SK-N-SH (cell line): ENCODE data around the gene MYO16. TPM values are rescaled to one million over a fixed set of nuclear protein-coding genes. Genes with fewer than 3 reads are reported as not detected.

ENCODE experiments used
- CTCF ChIA-PET: fragments of 300-600, 350-600 bp; formaldehyde crosslinking; extraction: SDS; loops from one replicate; lab custom pipeline; 2021; lab: Yijun Ruan, JAX
- POLR2A ChIA-PET: fragments of 350-600 bp; sonication (Branson Sonifier 250); formaldehyde crosslinking; extraction: SDS; loops from one replicate; lab custom pipeline; 2020; ENCODE audit warnings: antibody characterized with exemption, inconsistent platforms; lab: Yijun Ruan, JAX
- DNase-seq: peaks from one replicate; pipeline ENCODE4 v3.0.0; 2012
- H2AFZ ChIP-seq: fragments of 200-600 bp; sonication (generic); 2 replicates; pipeline ENCODE4 v1.8.1; 2016; ENCODE audit warnings: antibody characterized with exemption, mild to moderate bottlenecking, low read depth
- H3F3A ChIP-seq: fragments of 200-600 bp; sonication (generic); replicated peaks from 2 replicates; pipeline ENCODE3; 2016; ENCODE audit warnings: antibody characterized with exemption, mild to moderate bottlenecking; ENCODE audit not compliant: insufficient read depth
- H3K27ac ChIP-seq, 2 experiments: fragments of 200-500 bp in 1 of 2; fragments of 200-600 bp in 1 of 2; sonication (Bioruptor generic) in 1 of 2; sonication (generic), shearing (Covaris generic) in 1 of 2; 2 replicates each; pipeline versions ENCODE4 v1.5.1 to v1.6.1; 2014 to 2016; ENCODE audit warnings: low read depth in 2 of 2, inconsistent platforms in 1 of 2, low read length in 1 of 2, mild to moderate bottlenecking in 1 of 2, mixed read lengths in 1 of 2
- H3K27me3 ChIP-seq: fragments of 200-600 bp; sonication (generic), shearing (Covaris generic); 2 replicates; pipeline ENCODE4 v1.6.1; 2016; ENCODE audit warnings: mixed run types; ENCODE audit not compliant: insufficient read depth
- H3K36me3 ChIP-seq, 2 experiments: fragments of 200-500 bp in 1 of 2; fragments of 200-600 bp in 1 of 2; sonication (Bioruptor generic) in 1 of 2; sonication (generic) in 1 of 2; replicated peaks in 1 of 2; 2 replicates each; pipeline versions ENCODE3 to v1.5.1; 2014 to 2016; ENCODE audit warnings: low read length in 1 of 2, mild to moderate bottlenecking in 1 of 2; ENCODE audit not compliant: insufficient read depth in 2 of 2, control insufficient read depth in 1 of 2
- H3K4me1 ChIP-seq, 2 experiments: fragments of 200-500 bp in 1 of 2; fragments of 200-600 bp in 1 of 2; sonication (Bioruptor generic) in 1 of 2; sonication (generic), shearing (Covaris generic) in 1 of 2; 2 replicates each; pipeline versions ENCODE4 v1.5.1 to v1.6.1; 2014 to 2016; ENCODE audit warnings: low read depth in 1 of 2, low read length in 1 of 2, mixed run types in 1 of 2; ENCODE audit not compliant: insufficient read depth in 2 of 2, control insufficient read depth in 1 of 2
- H3K4me2 ChIP-seq: fragments of 200-600 bp; sonication (generic), shearing (Covaris generic); 2 replicates; pipeline ENCODE4 v1.6.1; 2017; ENCODE audit warnings: mixed run types
- H3K4me3 ChIP-seq, 2 experiments: fragments of 200-500 bp in 1 of 2; fragments of 200-600 bp in 1 of 2; sonication (Bioruptor generic) in 1 of 2; sonication (generic), shearing (Covaris generic) in 1 of 2; 2 replicates each; pipeline versions ENCODE4 v1.5.1 to v1.8.1; 2014 to 2016; ENCODE audit warnings: low read depth in 2 of 2, inconsistent platforms in 1 of 2, low read length in 1 of 2, mild to moderate bottlenecking in 1 of 2, mixed read lengths in 1 of 2, moderate library complexity in 1 of 2
- H3K79me2 ChIP-seq: fragments of 200-600 bp; sonication (generic); 2 replicates; pipeline ENCODE4 v1.8.1; 2017; ENCODE audit warnings: mild to moderate bottlenecking; ENCODE audit not compliant: insufficient read depth
- H3K9ac ChIP-seq: fragments of 200-600 bp; sonication (generic); 2 replicates; pipeline ENCODE4 v1.6.1; 2017; ENCODE audit warnings: mixed run types
- H3K9me2 ChIP-seq: fragments of 200-600 bp; sonication (generic); 2 replicates; pipeline ENCODE4 v1.6.1; 2017; ENCODE audit warnings: mixed run types
- H3K9me3 ChIP-seq: fragments of 200-600 bp; sonication (generic); 2 replicates; pipeline ENCODE4 v1.6.1; 2017; ENCODE audit warnings: mixed run types, mild to moderate bottlenecking, moderate library complexity
- H4K20me1 ChIP-seq: fragments of 200-600 bp; sonication (generic); 2 replicates; pipeline ENCODE4 v1.6.1; 2017; ENCODE audit warnings: mild to moderate bottlenecking, mixed run types; ENCODE audit not compliant: insufficient read depth
- CHD2 ChIP-seq: fragments of 150-350 bp; IDR thresholded peaks from 2 replicates; pipeline ENCODE4 v1.6.1; 2018; ENCODE audit warnings: low read length; ENCODE audit not compliant: partially characterized antibody
- EZH2phosphoT487 ChIP-seq: fragments of 200-600 bp; sonication (generic); IDR thresholded peaks from 2 replicates; pipeline ENCODE4 v1.6.1; 2017; ENCODE audit warnings: low read depth, mixed run types, mild to moderate bottlenecking, antibody characterized with exemption, moderate library complexity, borderline replicate concordance
- FOSL2 ChIP-seq: IDR thresholded peaks from 2 replicates; pipeline ENCODE4 v1.4.0; 2012; ENCODE audit warnings: low read depth, mild to moderate bottlenecking, moderate library complexity, borderline replicate concordance
- FOXJ3 ChIP-seq: sonication (generic); formaldehyde crosslinking; IDR thresholded peaks from 2 replicates; pipeline ENCODE4 v1.5.1; 2020; ENCODE audit warnings: mild to moderate bottlenecking, missing genetic modification reagents
- FOXM1 ChIP-seq: IDR thresholded peaks from 2 replicates; pipeline ENCODE4 v1.4.0; 2012; ENCODE audit warnings: low read depth, mild to moderate bottlenecking
- GABPA ChIP-seq: IDR thresholded peaks from 2 replicates; pipeline ENCODE4 v1.4.0; 2012; ENCODE audit warnings: low read depth, mild to moderate bottlenecking
- GATA2 ChIP-seq: sonication (generic); formaldehyde crosslinking; IDR thresholded peaks from 2 replicates; pipeline ENCODE4 v1.5.0; 2020; ENCODE audit warnings: mild to moderate bottlenecking, missing genetic modification reagents
- JUND ChIP-seq: IDR thresholded peaks from 2 replicates; pipeline ENCODE4 v1.4.0; 2012
- MEF2A ChIP-seq: IDR thresholded peaks from 2 replicates; pipeline ENCODE4 v1.4.0; 2012; ENCODE audit warnings: low read depth, borderline replicate concordance
- NRF1 ChIP-seq: IDR thresholded peaks from 2 replicates; pipeline ENCODE4 v1.6.1; 2012; ENCODE audit warnings: low read depth, mild to moderate bottlenecking, low read length
- RAD21 ChIP-seq: IDR thresholded peaks from 2 replicates; pipeline ENCODE4 v1.6.1; 2012; ENCODE audit warnings: mild to moderate bottlenecking, low read length
- RFX5 ChIP-seq: IDR thresholded peaks from 2 replicates; pipeline ENCODE4 v1.6.1; 2012; ENCODE audit warnings: mild to moderate bottlenecking, improper control_type of control experiment, low read length
- TAF1 ChIP-seq: IDR thresholded peaks from 2 replicates; pipeline ENCODE4 v1.6.1; 2012; ENCODE audit warnings: low read depth, mild to moderate bottlenecking, low read length, moderate library complexity, borderline replicate concordance
- WGBS: methylation state at CpG from one replicate; pipeline ENCODE4 v1.1.6; 2017; ENCODE audit warnings: low lambda C conversion rate; 5-methylcytosine and 5-hydroxymethylcytosine counted together
- polyA plus RNA-seq, 3 experiments: library from polyadenylated mRNA; depleted of rRNA; stranded (reverse); fragments of >200 nt; gene quantifications; 2 replicates each; pipeline ENCODE4 v1.2.3, GENCODE V29; 2012
- TF ChIP-seq, protein P1 (sequence below): IDR thresholded peaks from 2 replicates; pipeline ENCODE4 v1.4.0; 2012; ENCODE audit warnings: low read depth
- TF ChIP-seq, protein P2 (sequence below): IDR thresholded peaks from 2 replicates; pipeline ENCODE4 v1.4.0; 2012; ENCODE audit warnings: low read depth, borderline replicate concordance
- TF ChIP-seq, protein P3 (sequence below): IDR thresholded peaks from 2 replicates; pipeline ENCODE4; 2012
- TF ChIP-seq, protein P4 (sequence below): IDR thresholded peaks from 2 replicates; pipeline ENCODE4 v1.4.0; 2012; ENCODE audit warnings: low read depth, borderline replicate concordance
- TF ChIP-seq, protein P5 (sequence below): fragments of 150-350 bp; IDR thresholded peaks from 2 replicates; pipeline ENCODE4 v1.6.1; 2016; ENCODE audit warnings: mild to moderate bottlenecking, low read depth, low read length

MYO16 gene
- polyA plus RNA-seq, 1 of the 3 experiments (the other 2 are of a cell fraction) = 0.07 TPM

DNA sequence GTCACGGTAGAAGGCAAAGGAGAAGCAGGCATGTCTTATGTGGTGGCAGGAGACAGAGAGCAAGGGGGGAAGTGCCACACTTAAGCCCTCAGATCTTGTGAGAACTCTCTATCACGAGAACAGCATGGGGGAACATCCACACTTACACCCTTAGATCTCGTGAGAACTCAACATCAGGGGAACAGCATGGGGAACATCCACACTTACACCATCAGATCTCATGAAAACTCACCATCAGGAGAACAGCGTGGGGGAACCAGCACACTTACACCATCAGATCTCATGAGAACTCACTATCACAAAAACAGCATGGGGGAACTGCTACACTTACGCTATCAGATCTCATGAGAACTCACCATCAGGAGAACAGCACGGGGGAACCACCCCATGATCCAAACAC is 445.0 kb downstream of the MYO16 start:
- H2AFZ ChIP-seq = no peak overlapping the region
- H3K79me2 ChIP-seq = no peaks in the 10 kb centered on the region
- no peaks in the 10 kb centered on the region for H4K20me1 ChIP-seq
- no peaks in the 10 kb centered on the region for H3K9me3 ChIP-seq
- no peaks in the 10 kb centered on the region for H3F3A ChIP-seq
- no peaks in the 10 kb centered on the region; the same call in 1 of the 2 replicates for H3K27me3 ChIP-seq
- H3K4me3 ChIP-seq = no peak overlapping the region
- no peaks in the 10 kb centered on the region for H3K9me2 ChIP-seq
- H3K4me2 ChIP-seq = no peak overlapping the region
- TF ChIP-seq RFX5 (no peak), GATA2 (CRISPR knock-in tag) (no peak), CHD2 (no peak), TAF1 (no peak), EZH2phosphoT487 (no peak), JUND (no peak), GABPA (no peak), FOXM1 (no peak), FOSL2 (no peak), FOXJ3 (CRISPR knock-in tag) (no peak)
- TF ChIP-seq, protein P1, sequence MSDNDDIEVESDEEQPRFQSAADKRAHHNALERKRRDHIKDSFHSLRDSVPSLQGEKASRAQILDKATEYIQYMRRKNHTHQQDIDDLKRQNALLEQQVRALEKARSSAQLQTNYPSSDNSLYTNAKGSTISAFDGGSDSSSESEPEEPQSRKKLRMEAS = no peak
- TF ChIP-seq, protein P2, sequence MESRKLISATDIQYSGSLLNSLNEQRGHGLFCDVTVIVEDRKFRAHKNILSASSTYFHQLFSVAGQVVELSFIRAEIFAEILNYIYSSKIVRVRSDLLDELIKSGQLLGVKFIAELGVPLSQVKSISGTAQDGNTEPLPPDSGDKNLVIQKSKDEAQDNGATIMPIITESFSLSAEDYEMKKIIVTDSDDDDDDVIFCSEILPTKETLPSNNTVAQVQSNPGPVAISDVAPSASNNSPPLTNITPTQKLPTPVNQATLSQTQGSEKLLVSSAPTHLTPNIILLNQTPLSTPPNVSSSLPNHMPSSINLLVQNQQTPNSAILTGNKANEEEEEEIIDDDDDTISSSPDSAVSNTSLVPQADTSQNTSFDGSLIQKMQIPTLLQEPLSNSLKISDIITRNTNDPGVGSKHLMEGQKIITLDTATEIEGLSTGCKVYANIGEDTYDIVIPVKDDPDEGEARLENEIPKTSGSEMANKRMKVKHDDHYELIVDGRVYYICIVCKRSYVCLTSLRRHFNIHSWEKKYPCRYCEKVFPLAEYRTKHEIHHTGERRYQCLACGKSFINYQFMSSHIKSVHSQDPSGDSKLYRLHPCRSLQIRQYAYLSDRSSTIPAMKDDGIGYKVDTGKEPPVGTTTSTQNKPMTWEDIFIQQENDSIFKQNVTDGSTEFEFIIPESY = no peak
- DNase-seq = no peak
- H3K36me3 ChIP-seq = no peaks in the 10 kb centered on the region
- H3K9ac ChIP-seq = no peak overlapping the region
- POLR2A ChIA-PET = no interaction called here
- H3K4me1 ChIP-seq = no peaks in the 10 kb centered on the region
- WGBS = 50% methylated on average over 6 of the region's 6 CpGs
- CTCF ChIA-PET = no interaction called here
- no peak overlapping the region for H3K27ac ChIP-seq

DNA sequence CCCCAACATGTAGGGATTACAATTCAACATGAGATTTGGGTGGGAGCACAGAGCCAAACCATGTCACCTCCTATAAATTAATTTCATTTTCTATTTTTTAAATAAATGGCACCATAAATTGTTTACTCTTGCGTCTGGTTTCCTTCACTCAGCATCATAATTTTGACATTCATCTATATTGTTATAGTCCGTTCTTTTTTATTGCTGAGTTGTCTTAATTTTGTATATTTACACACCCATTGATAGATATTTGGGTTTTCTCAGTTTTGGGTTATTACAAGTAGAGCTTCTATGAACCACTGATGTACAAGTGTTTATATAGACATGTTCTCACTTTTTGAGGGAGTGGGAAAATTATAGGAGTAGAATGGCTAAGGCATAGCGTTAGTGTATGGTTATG is 445.4 kb downstream of the MYO16 start:
- H3K9ac ChIP-seq = no peak overlapping the region
- H3K4me1 ChIP-seq = no peaks in the 10 kb centered on the region
- H2AFZ ChIP-seq = no peak overlapping the region
- CTCF ChIA-PET = no interaction called here
- TF ChIP-seq, protein P3, sequence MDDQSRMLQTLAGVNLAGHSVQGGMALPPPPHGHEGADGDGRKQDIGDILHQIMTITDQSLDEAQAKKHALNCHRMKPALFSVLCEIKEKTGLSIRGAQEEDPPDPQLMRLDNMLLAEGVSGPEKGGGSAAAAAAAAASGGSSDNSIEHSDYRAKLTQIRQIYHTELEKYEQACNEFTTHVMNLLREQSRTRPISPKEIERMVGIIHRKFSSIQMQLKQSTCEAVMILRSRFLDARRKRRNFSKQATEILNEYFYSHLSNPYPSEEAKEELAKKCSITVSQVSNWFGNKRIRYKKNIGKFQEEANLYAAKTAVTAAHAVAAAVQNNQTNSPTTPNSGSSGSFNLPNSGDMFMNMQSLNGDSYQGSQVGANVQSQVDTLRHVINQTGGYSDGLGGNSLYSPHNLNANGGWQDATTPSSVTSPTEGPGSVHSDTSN = no peak
- TF ChIP-seq TAF1 (no peak), FOXM1 (no peak), RFX5 (no peak), MEF2A (no peak), FOXJ3 (CRISPR knock-in tag) (no peak), NRF1 (no peak), RAD21 (no peak)
- TF ChIP-seq, protein P4, sequence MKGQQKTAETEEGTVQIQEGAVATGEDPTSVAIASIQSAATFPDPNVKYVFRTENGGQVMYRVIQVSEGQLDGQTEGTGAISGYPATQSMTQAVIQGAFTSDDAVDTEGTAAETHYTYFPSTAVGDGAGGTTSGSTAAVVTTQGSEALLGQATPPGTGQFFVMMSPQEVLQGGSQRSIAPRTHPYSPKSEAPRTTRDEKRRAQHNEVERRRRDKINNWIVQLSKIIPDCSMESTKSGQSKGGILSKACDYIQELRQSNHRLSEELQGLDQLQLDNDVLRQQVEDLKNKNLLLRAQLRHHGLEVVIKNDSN = no peak
- TF ChIP-seq, protein P2 = no peak
- TF ChIP-seq, protein P5, sequence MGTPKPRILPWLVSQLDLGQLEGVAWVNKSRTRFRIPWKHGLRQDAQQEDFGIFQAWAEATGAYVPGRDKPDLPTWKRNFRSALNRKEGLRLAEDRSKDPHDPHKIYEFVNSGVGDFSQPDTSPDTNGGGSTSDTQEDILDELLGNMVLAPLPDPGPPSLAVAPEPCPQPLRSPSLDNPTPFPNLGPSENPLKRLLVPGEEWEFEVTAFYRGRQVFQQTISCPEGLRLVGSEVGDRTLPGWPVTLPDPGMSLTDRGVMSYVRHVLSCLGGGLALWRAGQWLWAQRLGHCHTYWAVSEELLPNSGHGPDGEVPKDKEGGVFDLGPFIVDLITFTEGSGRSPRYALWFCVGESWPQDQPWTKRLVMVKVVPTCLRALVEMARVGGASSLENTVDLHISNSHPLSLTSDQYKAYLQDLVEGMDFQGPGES = no peak
- H3F3A ChIP-seq = no peaks in the 10 kb centered on the region
- H3K79me2 ChIP-seq = no peaks in the 10 kb centered on the region
- WGBS = 72% methylated on average over 3 of the region's 3 CpGs
- H3K4me2 ChIP-seq = no peak overlapping the region
- no peaks in the 10 kb centered on the region; the same call in 1 of the 2 replicates for H3K27me3 ChIP-seq
- H3K9me2 ChIP-seq = no peaks in the 10 kb centered on the region
- no peaks in the 10 kb centered on the region for H4K20me1 ChIP-seq
- no peak for DNase-seq
- POLR2A ChIA-PET = no interaction called here
- no peaks in the 10 kb centered on the region for H3K36me3 ChIP-seq
- H3K4me3 ChIP-seq = no peak overlapping the region
- no peak overlapping the region for H3K27ac ChIP-seq
- no peaks in the 10 kb centered on the region for H3K9me3 ChIP-seq
